ENCODE results near the gene CTDNEP1. TPM values are rescaled to one million over a fixed set of nuclear protein-coding genes. Genes with fewer than 3 reads are reported as not detected.

CTDNEP1 gene
- total RNA-seq, 1 donor from 2014 or later: 140 TPM

- H3K4me1 ChIP-seq: peaks cover 27% of the 10 kb centered on the region
- no peak for DNase-seq
- no peaks in the 10 kb centered on the region for H3K36me3 ChIP-seq
- no peak for ATAC-seq
- H3K27me3 ChIP-seq (ENCODE audit: low read depth): peaks cover 16% of the 10 kb centered on the region
- H3K27ac ChIP-seq: no peak overlapping the region
- TF ChIP-seq CTCF (IDR thresholded peaks at IDR 0.05): no peak
- no peaks in the 10 kb centered on the region for H3K9me3 ChIP-seq
- H3K4me3 ChIP-seq: peak overlapping the region; percentile 52
- intact Hi-C loops (cut with DNase I): no loop called here
These were observed 31.3 kb upstream of the CTDNEP1 start for GRCh38 chr17:7282752-7283321.

- Histone ChIP-seq H3K4me3 (peak overlapping the region; percentile 52), H3K27ac (no peak overlapping the region), H3K36me3 (no peaks in the 10 kb centered on the region), H3K27me3 (ENCODE audit: low read depth) (peaks cover 12% of the 10 kb centered on the region), H3K9me3 (no peaks in the 10 kb centered on the region), H3K4me1 (peaks cover 27% of the 10 kb centered on the region)
- ATAC-seq (peak; percentile 1 to 3), DNase-seq (no peak)
- no peak for TF ChIP-seq CTCF (IDR thresholded peaks at IDR 0.05)
- intact Hi-C loops (cut with DNase I): no loop called here
These were observed 30.6 kb upstream of the CTDNEP1 start for GRCh38 chr17:7281953-7282751.

- DNase-seq (peak; percentile 95), ATAC-seq (peak; percentile 95 to 97)
- H3K4me3 ChIP-seq: peak within 1 kb of the TSS; percentile 52
- peaks cover 12% of the 10 kb centered on the region for H3K27me3 ChIP-seq (ENCODE audit: low read depth)
- H3K27ac ChIP-seq: peak within 1 kb of the TSS; percentile 70
- no peak for TF ChIP-seq CTCF (IDR thresholded peaks at IDR 0.05)
- intact Hi-C loops (cut with DNase I): no loop called here
- H3K9me3 ChIP-seq: no peaks in the 10 kb centered on the region
- H3K4me1 ChIP-seq: peaks cover 27% of the 10 kb centered on the region
- no peaks in the 10 kb centered on the region for H3K36me3 ChIP-seq
These were observed 29.8 kb upstream of the CTDNEP1 start, which contains the start of gene SLC2A4 for GRCh38 chr17:7281074-7281952. SLC2A4 (plus strand) TSS chr17:7281718; CDS start chr17:7281935, 217 bp downstream.

- Histone ChIP-seq H3K27me3 (ENCODE audit: low read depth) (peaks cover 12% of the 10 kb centered on the region), H3K4me1 (peaks cover 27% of the 10 kb centered on the region), H3K4me3 (peak overlapping the region; percentile 52), H3K27ac (peak overlapping the region; percentile 70), H3K36me3 (no peaks in the 10 kb centered on the region), H3K9me3 (no peaks in the 10 kb centered on the region)
- peak; percentile 88 to 93 for ATAC-seq
- peak; percentile 96 for TF ChIP-seq CTCF (IDR thresholded peaks at IDR 0.05)
- intact Hi-C loops (cut with DNase I): no loop called here
- peak; percentile 86 for DNase-seq
These were observed 29.1 kb upstream of the CTDNEP1 start for GRCh38 chr17:7280519-7281073.

- no peak for DNase-seq
- intact Hi-C loops (cut with DNase I): no loop called here
- Histone ChIP-seq H3K36me3 (no peaks in the 10 kb centered on the region), H3K27me3 (ENCODE audit: low read depth) (peaks cover 12% of the 10 kb centered on the region), H3K27ac (no peak overlapping the region), H3K4me1 (peaks cover 27% of the 10 kb centered on the region), H3K4me3 (no peak overlapping the region), H3K9me3 (no peaks in the 10 kb centered on the region)
- no peak for TF ChIP-seq CTCF (IDR thresholded peaks at IDR 0.05)
- no peak for ATAC-seq
These were observed 27.9 kb upstream of the CTDNEP1 start for GRCh38 chr17:7279448-7279847.

All from lower lobe of right lung (tissue), 2 donors.